ENCODE data around the gene CCKAR. TPM values are rescaled to one million over a fixed set of nuclear protein-coding genes. Genes with fewer than 3 reads are reported as not detected.

CCKAR gene
- not detected for total RNA-seq

DNA sequence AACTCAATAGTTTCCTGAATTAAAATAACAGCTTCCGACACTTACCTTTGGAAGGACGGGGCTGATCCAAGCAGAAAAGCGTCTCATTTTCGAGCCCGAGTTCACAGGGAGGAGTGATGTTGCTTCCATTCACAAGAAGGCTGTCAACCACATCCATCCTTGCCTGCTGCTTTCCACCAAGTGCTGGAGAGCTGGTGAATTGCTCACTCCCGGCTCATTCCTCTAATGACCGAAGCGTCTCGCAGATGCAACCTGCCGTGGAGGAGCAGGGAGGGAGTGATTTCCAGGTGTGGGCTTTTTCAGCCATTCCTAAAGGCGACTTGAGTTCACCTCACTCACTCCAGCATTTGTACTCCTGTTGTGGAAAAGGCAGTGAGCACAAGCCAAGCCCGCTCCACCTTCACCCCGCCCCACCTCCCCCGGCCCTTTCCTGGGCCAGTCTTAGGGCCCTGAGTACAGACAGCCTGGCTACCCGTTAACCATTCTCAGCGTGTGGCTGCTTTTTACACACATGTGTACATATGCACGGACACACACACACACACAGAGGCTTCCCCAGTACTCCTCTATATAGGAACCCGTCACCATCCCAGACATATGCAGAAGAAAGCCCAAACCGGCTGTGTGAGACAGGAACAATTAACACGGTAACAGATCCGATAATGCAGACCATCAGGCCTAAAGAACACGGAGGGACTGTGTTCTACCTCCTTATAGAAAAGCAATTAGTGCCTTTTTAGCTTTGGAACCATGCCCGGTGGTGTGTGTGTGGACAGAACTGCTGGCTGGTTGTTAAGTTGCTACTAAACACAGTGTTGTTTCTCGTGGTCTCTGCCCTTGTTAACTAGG is at the start of gene CCKAR:
Gene CCKAR (minus strand): TSS at position 374 of the 849 bp plus-strand sequence. CDS start 217 bp downstream, at position 157.
- Histone ChIP-seq H3K36me3 (no peaks in the 10 kb centered on the region), H3K27me3 (peaks cover 0 to 4% of the 10 kb centered on the region in 2 donors), H3K4me1 (no peaks in the 10 kb centered on the region), H3K9me3 (no peaks in the 10 kb centered on the region), H3K27ac (no peak within 1 kb of the TSS), H3K4me3 (no peak within 1 kb of the TSS)
- no peak for TF ChIP-seq POLR2AphosphoS5 (IDR thresholded peaks at IDR 0.05)
- no peak for TF ChIP-seq CTCF (IDR thresholded peaks at IDR 0.05)
- TF ChIP-seq POLR2A (IDR thresholded peaks at IDR 0.05) = no peak
- no peak for DNase-seq (ENCODE audit: low spot score in 2 of 2)
- intact Hi-C loops (cut with DNase I; ENCODE audit: low total_unique reads) = no loop called here

GRCh38 chr4:26533685-26534084 is 43.4 kb upstream of the CCKAR start:
- Histone ChIP-seq H3K36me3 (no peaks in the 10 kb centered on the region), H3K27me3 (no peaks in the 10 kb centered on the region), H3K27ac (no peak overlapping the region), H3K9me3 (peaks cover 0 to 6% of the 10 kb centered on the region in 2 donors), H3K4me1 (no peaks in the 10 kb centered on the region), H3K4me3 (no peak overlapping the region)
- intact Hi-C loops (cut with DNase I; ENCODE audit: low total_unique reads) = loop anchor here (5.0 kb wide), 1 partner anchor 339 kb away; no protein-coding TSS in a partner anchor
- TF ChIP-seq POLR2A (IDR thresholded peaks at IDR 0.05) (no peak), CTCF (IDR thresholded peaks at IDR 0.05) (no peak), POLR2AphosphoS5 (IDR thresholded peaks at IDR 0.05) (no peak)
- no peak for DNase-seq (ENCODE audit: low spot score in 2 of 2)

DNA sequence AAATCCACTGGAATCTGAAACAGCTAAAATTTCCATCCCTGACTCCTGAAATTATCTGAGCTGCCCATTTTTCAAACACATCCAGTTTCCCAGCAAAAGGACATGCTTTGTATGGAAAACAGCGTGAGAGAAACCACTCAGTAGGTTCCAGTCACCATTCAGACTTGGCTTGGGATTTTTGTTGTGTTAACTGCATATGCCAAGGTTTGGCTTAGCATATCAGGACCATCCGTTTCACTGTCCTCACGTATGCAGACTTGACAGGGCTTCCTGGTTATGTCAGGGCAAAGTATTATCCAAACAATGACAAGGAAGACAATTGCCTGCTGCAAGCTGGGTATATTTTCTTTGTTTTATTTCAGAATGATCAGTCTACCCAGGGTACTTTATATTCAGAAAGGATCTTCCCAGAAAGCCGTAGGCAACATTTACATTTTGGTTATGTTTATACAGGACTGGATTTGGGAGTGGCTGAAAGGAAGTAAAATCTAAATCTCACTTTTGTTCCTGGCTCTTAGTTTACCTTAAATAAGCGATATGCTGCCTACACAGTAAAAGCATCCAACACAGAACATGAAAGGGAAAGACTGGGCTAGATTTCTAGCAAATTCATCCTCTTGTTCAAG is 41.3 kb upstream of the CCKAR start:
- Histone ChIP-seq H3K4me3 (no peak overlapping the region), H3K9me3 (peaks cover 0 to 6% of the 10 kb centered on the region in 2 donors), H3K27me3 (no peaks in the 10 kb centered on the region), H3K4me1 (no peaks in the 10 kb centered on the region), H3K27ac (no peak overlapping the region), H3K36me3 (no peaks in the 10 kb centered on the region)
- intact Hi-C loops (cut with DNase I; ENCODE audit: low total_unique reads) = loop anchor here (5.0 kb wide), 1 partner anchor 341 kb away; no protein-coding TSS in a partner anchor
- DNase-seq (ENCODE audit: low spot score in 2 of 2) = no peak
- TF ChIP-seq CTCF (IDR thresholded peaks at IDR 0.05) = no peak
- no peak for TF ChIP-seq POLR2A (IDR thresholded peaks at IDR 0.05)
- no peak for TF ChIP-seq POLR2AphosphoS5 (IDR thresholded peaks at IDR 0.05)

DNA sequence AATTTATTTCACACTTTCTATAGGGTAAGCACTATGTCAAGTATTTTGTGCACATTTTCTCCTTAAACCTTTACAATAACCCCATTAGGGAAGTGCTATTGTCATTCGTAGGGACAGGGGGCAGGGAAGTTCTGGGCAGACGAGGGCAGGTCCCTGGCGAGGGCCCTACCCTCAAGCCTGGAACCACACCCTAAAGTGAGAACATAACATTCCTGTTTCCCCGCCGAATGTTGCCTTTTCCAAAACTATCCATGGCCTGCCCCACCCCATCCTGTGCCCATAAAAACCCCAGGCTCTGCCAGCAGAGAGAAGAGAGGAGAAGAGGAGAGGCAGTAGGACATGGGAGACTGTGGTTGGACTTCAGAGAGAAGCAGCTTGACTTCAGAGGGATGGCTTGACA is 39.8 kb upstream of the CCKAR start:
- Histone ChIP-seq H3K27me3 (no peaks in the 10 kb centered on the region), H3K9me3 (peaks cover 0 to 6% of the 10 kb centered on the region in 2 donors), H3K27ac (no peak overlapping the region), H3K36me3 (no peaks in the 10 kb centered on the region), H3K4me3 (no peak overlapping the region), H3K4me1 (no peaks in the 10 kb centered on the region)
- TF ChIP-seq POLR2A (IDR thresholded peaks at IDR 0.05) (no peak), CTCF (IDR thresholded peaks at IDR 0.05) (no peak), POLR2AphosphoS5 (IDR thresholded peaks at IDR 0.05) (no peak)
- intact Hi-C loops (cut with DNase I; ENCODE audit: low total_unique reads) = loop anchor here (5.0 kb wide), 1 partner anchor 342 kb away; no protein-coding TSS in a partner anchor
- DNase-seq (ENCODE audit: low spot score in 2 of 2) = no peak

DNA sequence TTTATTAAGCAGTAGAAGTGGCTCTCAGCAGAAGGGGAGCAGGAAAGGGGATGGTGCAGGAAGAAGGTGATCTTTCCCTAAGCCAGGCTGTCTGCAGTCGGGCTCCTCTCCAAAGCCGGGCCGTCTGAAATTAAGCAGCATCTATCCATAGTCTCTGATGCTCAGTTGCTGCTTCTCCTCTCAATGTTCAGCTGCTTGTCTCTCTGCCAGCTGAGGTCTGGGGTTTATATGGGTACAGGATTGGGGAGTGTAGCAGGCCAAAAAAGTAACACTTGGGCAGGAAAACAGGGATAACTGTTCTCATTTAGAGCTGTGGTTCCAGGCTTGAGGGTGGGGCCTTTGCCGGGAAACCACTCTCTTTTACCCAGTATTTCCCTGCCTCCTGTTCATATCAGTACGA is 39.2 kb upstream of the CCKAR start:
- no peak overlapping the region for H3K27ac ChIP-seq
- DNase-seq (ENCODE audit: low spot score in 2 of 2) = no peak
- H3K9me3 ChIP-seq = peaks cover 0 to 6% of the 10 kb centered on the region in 2 donors
- intact Hi-C loops (cut with DNase I; ENCODE audit: low total_unique reads) = no loop called here
- TF ChIP-seq CTCF (IDR thresholded peaks at IDR 0.05) = no peak
- TF ChIP-seq POLR2AphosphoS5 (IDR thresholded peaks at IDR 0.05) = no peak
- no peak for TF ChIP-seq POLR2A (IDR thresholded peaks at IDR 0.05)
- H3K4me1 ChIP-seq = no peaks in the 10 kb centered on the region
- H3K4me3 ChIP-seq = no peak overlapping the region
- no peaks in the 10 kb centered on the region for H3K27me3 ChIP-seq
- no peaks in the 10 kb centered on the region for H3K36me3 ChIP-seq

All from breast epithelium (tissue), 4 donors.